HG02759 (cell line): Measurements from ENCODE around the gene EMILIN3.

Experiments
- ATAC-seq: cut with Tn5 transposase; IDR thresholded peaks from one replicate; pipeline ENCODE4 v1.9.1; 2021; ENCODE audit warnings: mild to moderate bottlenecking, moderate library complexity; ENCODE audit not compliant: unreplicated experiment

The EMILIN3 gene

GRCh38 chr20:41349943-41350342 lies 16.7 kb downstream of the EMILIN3 start:
- no peak for ATAC-seq

GRCh38 chr20:41349266-41349665 lies 17.4 kb downstream of the EMILIN3 start:
- ATAC-seq: no peak

GRCh38 chr20:41348430-41349172 lies 18.0 kb downstream of the EMILIN3 start:
- no peak for ATAC-seq

GRCh38 chr20:41347523-41348429 lies 18.8 kb downstream of the EMILIN3 start:
- no peak for ATAC-seq

- no peak for ATAC-seq
Measured at GRCh38 chr20:41345729-41346067, 20.9 kb downstream of the EMILIN3 start.

GRCh38 chr20:41344938-41345728 lies 21.5 kb downstream of the EMILIN3 start:
- no peak for ATAC-seq

GRCh38 chr20:41344477-41344876 lies 22.1 kb downstream of the EMILIN3 start:
- no peak for ATAC-seq

GRCh38 chr20:41342474-41343464 lies 23.8 kb downstream of the EMILIN3 start:
- no peak for ATAC-seq

- peak; percentile 20 for ATAC-seq
Measured at GRCh38 chr20:41340327-41341055, 26.1 kb downstream of the EMILIN3 start, which contains the start of gene LPIN3. Gene LPIN3 (plus strand): TSS chr20:41340821. CDS start chr20:41345804, 4,983 bp downstream.

GRCh38 chr20:41339957-41340326 lies 26.7 kb downstream of the EMILIN3 start:
- peak; percentile 76 for ATAC-seq

- no peak for ATAC-seq
Measured at GRCh38 chr20:41336711-41337492, 29.7 kb downstream of the EMILIN3 start.

GRCh38 chr20:41335591-41335990 lies 31.0 kb downstream of the EMILIN3 start:
- no peak for ATAC-seq

- no peak for ATAC-seq
Measured at GRCh38 chr20:41334443-41335421, 31.9 kb downstream of the EMILIN3 start.

- ATAC-seq: no peak
Measured at GRCh38 chr20:41334036-41334435, 32.6 kb downstream of the EMILIN3 start.

- no peak for ATAC-seq
Measured at GRCh38 chr20:41331731-41332130, 34.9 kb downstream of the EMILIN3 start.

- ATAC-seq: no peak
Measured at GRCh38 chr20:41330941-41331340, 35.7 kb downstream of the EMILIN3 start.

GRCh38 chr20:41330343-41330720 lies 36.3 kb downstream of the EMILIN3 start:
- no peak for ATAC-seq
